GM21515 (cell line): ENCODE data around the gene QTRT2.

Source experiments
- ATAC-seq: cut with Tn5 transposase; IDR thresholded peaks from one replicate; pipeline ENCODE4 v1.9.1; 2021; ENCODE audit not compliant: unreplicated experiment

QTRT2 gene

DNA sequence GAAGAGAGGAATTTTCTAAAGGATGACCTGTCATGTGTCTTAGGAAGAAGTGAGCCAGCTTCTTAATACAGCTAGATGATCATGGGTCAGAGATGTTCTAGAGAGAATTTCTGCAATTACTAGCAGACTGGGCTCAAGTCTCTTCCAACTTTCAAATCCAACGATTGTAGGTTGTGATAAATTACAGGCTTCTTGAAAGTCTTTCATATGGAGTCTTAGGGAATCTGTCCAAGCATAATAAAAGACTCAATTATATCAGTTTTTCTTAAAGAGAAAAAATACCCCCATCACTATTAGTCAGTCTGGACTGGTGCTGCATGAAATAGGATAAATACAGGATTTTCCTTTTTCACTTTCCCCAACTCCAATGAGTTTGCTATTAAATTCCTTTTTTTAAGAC, 63.2 kb downstream of the QTRT2 start:
- ATAC-seq = no peak

DNA sequence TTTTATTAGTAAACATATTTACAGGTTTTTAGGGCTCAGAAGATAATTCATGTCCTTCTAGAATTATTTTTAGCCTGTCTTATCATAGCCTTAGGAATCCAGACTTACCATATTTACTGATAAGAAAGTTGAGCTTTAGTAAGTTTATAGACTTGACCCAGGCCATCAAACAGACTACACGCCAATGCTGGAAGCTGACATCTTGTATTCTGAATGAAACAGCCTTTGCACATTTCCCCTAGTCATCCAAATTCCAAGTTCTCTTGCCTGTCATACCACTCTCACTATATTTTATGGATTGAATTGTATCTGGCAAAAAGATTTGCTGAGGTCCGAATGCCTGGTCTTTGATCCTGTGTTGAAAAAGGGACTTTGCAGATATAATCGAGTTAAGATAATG, 63.7 kb downstream of the QTRT2 start:
- no peak for ATAC-seq

DNA sequence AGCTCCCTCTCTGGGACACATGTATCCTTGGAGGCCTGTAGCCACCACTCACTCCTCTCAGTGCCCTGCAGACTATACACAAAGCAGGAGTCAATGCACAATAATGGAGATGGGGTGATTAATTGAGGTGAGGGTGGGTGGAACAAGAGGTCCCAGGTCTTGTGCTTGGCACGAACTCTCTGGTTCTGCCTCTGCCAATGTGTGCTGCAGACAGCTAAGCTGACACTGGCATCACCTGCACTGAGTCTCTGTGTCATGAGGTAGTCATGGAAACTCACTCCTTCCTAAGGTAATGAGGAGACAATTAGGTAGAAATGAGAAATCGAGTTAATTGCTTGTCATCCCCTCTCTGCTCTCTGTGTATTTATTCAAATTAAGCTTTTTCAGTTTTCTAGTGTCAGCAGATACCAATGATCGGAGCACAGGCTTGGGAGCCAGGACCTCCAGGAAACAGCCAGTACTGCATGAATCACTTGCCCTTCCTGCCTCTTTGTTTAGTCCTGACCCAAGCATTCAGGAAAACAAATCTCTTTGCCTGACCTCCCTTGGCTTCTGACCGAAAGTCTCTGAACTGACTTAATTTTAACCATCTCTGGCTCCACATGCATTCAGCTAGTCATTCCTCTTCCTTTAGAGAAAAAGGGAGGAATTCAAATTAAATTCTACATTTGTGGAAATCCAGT, 65.6 kb downstream of the QTRT2 start:
- ATAC-seq = no peak

DNA sequence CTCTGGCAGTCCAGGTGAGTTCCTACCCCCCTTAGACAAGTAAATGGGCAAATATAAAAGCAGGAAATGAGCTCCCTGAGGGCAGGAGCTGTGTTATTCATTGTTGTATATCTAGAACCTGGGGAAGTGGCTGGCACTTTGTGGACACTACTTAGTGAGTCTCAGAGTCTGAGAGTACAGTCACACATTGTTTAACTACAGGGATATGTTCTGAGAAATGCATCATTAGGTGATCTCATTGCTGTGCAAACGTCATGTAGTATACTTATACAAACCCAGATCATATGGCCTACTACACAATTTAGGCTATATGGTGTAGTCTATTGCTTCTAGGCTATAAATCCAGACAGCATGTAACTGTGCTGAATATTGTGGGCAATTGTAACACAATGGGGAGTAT, 69.9 kb downstream of the QTRT2 start:
- ATAC-seq = no peak

DNA sequence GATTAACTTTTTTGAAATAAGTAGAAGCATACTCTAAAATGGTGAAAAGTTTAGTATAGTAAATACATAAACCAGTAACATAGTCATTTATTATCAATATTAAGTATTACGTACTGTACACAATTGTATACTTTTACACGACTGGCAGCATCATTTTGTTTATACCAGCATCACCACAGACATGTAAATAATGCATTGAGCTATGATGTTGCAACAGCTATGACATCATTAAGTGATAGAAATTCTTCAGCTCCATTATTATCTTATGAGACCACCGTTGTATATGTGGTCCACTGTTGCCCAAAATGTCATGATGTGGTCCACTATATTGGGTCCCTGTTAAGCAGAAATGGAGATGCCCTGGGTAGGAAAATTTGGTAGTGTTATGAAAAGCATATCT, 71.0 kb downstream of the QTRT2 start:
- ATAC-seq = no peak

DNA sequence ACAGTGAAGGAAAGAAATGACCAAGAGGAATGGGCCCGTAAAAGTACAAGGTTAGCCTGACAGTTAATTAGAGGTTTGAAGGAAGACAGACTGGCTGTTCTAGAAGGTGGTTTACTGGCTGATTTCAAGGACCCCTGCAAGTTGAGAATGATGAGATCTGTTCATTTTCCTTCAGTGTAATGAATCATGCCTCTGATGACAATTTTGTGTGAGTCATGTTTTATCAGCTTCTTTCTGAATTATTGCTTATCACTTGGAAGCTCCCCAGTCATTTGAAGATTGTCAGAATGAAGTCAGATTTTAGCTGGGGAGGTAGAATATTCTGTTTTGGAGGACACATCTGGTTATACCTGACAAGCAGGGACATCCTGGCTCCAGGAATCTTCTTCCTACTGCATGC, 71.7 kb downstream of the QTRT2 start:
- ATAC-seq = no peak

DNA sequence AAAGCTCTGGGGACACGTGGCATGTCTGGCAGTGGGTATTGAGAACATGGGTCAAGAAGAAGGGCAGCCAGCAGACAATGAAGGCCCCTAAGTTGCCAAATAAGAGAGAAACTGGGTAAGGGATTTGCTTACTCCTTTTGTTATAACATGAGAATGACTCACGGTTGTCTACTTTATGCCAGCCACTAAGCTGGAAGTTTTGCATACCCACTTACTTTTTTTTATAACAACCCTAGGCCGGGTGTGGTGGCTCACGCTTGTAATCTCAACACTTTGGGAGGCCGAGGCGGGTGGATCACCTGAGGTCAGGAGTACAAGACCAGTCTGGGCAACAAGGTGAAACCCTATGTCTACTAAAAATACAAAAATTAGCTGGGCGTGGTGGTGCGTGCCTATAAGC, 72.3 kb downstream of the QTRT2 start:
- ATAC-seq = no peak

DNA sequence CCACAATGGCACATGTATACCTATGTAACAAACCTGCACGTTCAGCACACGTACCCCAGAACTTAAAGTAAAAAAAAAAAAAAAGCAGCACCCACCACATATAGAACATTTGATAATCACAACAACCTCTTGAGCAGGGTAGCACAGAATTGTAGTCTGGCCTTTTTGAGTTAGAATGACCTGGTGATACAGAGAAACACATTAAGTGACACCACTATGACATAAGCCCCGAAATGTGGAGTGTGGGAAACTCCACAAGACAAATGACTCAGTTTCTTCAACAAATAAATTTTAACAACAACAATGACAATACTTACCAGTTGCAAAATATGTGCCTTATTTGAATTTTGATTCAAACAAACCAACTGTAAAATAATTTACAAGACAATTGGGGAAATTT, 76.0 kb downstream of the QTRT2 start:
- ATAC-seq = no peak

DNA sequence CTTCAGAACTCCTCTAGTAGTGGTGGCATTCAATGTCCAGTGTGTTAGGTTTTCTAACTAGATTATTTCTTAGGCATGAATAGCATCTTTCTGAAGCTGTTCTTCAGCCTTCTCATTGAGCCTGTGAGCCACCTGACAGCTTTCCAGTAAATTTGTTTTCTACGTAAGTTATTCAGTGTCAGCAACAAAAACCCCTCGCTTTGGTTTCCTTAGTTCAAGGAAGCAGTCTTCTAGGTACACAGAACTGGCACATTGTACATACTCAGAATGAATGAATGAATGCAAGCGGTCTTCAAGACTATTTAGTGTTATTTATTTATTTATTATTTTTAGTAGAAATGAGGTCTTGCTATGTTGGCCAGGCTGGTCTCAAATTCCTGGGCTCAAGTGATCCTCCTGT, 77.4 kb downstream of the QTRT2 start:
- ATAC-seq = no peak
